GM19397 (cell line): ENCODE measurements around the gene SIPA1L2.

Source experiments
- ATAC-seq: cut with Tn5 transposase; IDR thresholded peaks from one replicate; pipeline ENCODE4 v1.9.1; 2021; ENCODE audit warnings: mild to moderate bottlenecking, moderate library complexity; ENCODE audit not compliant: unreplicated experiment

Gene SIPA1L2

DNA sequence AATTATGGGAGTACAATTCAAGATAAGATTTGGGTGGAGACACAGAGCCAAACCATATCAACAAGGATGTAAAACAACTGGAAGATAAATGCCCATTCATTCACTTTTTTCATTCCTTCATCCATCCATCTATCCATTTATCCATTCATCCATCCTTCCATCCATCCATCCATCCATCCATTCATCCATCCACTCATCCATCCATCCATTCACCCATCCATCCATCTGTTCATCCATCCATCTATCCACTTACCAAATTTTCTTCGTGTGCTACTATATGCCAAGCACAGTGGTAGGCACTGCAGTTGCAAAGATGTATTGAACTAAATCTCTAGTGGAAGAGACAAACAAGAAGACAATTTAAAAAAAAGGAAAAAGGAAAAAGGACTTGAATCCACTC, 14.3 kb upstream of the SIPA1L2 start:
- ATAC-seq, result no peak

DNA sequence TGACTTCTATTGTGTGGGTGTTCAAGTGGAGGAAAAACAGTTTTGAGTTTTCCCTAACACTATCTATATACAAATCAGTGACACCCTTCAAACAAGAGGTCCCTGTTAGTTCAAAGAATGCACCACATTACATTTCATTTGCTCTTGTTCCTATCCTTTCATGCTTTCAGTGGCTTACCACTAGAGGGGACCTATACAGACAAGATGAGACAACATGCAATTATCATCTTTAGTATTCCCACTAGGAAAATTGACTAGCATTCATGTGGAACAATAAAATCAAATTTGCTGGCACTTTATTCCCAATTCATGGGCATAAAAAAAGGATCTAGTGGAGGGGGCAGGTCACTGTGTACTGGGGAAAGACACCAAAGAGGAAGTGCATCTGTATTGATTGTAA, 13.3 kb upstream of the SIPA1L2 start:
- ATAC-seq, result no peak

DNA sequence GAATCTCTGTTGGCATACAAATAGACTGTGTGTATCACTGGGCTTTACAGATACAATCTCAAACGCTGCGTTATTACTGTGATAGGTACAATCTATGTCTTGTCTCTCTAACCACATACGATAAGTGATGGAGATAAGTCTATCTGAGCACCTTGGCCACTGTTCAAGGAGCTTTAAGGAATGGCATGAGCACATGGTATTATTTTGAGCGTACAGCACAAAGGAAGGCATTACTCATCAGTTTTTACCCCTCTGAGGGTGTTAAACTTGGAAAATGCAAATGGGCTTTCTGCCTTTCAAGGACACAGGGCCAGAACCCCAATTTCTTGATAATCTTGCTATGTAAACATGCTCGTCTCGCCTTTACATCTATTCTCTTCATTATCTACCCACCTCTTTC, 11.6 kb upstream of the SIPA1L2 start:
- no peak for ATAC-seq

DNA sequence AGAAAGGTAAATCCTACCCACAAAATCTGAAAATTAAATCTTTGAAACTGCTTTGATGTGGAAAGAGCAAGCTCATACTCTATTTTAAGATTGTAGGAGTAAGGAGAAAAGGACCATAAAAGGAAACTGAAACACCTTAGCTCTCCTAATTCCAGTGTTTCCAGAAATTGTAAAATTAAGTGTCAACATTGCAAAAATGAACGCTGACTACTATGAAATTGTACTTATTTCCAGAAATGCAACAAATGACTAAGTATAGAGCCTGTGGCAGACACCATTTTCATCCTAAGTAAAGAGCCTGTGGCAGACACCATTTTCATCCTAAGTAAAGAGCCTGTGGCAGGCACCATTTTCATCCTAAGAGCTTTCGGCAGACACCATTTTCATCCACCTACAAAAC, 6.9 kb upstream of the SIPA1L2 start:
- ATAC-seq, result no peak

DNA sequence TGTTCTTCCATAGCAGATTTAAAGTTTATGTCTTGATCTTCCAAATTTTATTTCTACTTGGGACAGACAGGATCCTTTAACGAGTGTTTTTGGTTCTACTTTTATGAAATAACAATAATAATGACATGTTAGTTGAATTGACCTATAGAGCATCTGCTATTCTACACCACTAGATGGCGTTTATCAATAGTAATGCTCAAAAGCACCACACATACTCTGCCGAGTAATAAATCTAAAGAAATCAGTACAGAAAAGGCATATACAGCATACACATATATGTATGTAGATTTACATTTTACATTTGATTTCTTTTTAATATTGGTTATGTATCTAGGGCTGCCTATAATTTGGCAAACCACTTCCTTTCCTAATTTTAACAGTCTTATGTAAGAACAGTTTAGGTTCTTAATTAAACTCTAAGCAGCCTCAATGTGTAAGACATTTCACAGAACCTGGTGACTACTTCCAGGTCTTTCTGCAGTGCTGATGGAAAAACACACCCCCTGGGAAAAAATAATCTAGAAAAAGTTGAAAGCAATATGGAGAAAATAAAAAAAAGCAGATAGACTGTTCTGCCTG, 5.9 kb upstream of the SIPA1L2 start:
- peak; percentile 57 for ATAC-seq

DNA sequence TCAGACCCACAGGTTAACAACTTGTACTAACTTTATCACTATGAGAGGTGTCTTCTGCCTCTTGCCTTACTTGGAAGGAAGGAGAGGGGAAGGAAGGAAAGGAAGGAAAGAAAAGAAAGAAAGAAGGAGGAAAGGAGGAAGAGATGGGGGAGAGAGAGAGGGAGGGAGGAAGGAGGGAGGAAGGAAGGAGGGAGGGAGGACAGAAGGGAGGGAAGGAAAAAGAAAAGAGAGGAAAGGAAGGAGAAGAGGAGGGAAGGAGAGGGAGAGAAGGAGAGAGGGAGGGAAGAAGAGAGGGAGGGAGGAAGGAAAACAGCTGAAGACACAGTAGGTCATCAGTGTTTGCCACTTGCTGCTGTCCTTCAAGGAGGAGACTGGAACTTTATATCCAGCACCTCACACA, 5.3 kb upstream of the SIPA1L2 start:
- ATAC-seq, result no peak

DNA sequence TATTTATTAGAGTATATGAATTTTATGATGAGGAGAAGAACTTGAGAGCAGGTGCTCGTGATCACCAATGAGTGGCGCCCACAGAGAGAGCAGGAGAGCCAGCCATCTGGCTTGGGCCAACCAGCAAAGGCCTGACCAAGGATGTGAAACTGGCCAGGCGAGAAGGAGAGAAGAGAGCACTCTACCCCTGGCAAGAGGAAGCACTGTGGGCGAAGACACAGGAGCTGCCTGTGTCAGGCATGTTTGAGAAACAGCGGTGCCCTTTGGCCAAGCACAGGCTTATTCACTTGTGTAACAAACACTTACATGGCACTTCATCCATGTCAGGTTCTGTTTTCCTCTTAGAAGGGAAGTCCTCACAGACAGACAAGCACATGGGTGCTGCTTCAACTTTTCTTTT, 4.2 kb upstream of the SIPA1L2 start:
- no peak for ATAC-seq

DNA sequence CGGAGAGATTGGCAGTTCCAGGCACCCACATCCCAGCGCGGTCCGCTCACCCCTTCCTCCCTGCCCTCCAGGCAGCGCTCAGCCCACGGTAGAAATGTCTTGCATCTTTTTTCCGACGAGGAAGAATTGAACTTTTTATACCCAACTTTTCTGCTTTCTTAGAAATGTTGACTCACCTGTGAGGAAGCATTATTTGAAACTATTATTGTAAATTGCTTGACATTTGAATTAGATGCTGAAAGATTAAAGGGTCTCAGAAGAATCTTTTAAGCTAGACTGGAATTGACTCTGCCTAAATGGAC, 912 bp upstream of the SIPA1L2 start:
- ATAC-seq, result no peak

DNA sequence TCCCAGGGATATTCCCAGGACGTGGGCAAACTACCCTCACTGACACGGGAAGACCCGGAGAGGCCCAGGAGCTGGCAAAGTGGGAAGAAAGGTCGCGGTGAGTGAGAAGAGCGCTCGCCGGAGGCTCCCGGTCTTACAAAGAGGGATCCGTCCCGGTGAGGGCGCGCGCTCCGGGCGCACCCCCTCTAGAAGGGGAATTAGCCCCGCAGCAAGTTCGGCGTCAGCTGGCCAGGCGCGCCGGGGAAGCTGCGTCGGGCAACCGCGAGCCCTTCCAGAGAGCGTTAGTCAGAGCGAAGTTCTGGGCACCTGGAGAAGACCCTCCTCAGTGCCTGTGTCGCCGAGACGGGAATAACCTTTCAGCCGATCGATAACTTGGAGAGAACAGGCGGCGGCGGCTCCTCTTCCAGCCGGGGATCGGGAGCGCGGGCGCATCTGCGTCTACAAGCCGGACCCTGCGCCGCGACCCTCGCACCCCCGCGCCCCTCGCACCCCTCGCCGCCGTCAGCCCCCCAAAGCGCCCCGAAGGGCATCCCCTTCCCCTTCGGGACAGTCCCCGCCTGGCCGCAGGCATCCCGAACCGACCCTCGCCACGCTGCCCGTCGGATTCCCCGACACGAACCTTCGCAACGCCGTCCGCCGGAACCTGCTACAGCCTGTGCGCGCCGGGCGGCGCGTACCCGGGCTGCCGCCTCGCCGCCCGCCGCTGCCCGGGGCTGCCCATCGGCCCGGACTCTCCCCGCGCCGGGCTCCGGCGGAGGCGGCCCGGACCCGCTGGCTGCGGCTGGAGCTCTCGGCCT, 485 bp downstream of the SIPA1L2 start:
- ATAC-seq, result peak; percentile 55

DNA sequence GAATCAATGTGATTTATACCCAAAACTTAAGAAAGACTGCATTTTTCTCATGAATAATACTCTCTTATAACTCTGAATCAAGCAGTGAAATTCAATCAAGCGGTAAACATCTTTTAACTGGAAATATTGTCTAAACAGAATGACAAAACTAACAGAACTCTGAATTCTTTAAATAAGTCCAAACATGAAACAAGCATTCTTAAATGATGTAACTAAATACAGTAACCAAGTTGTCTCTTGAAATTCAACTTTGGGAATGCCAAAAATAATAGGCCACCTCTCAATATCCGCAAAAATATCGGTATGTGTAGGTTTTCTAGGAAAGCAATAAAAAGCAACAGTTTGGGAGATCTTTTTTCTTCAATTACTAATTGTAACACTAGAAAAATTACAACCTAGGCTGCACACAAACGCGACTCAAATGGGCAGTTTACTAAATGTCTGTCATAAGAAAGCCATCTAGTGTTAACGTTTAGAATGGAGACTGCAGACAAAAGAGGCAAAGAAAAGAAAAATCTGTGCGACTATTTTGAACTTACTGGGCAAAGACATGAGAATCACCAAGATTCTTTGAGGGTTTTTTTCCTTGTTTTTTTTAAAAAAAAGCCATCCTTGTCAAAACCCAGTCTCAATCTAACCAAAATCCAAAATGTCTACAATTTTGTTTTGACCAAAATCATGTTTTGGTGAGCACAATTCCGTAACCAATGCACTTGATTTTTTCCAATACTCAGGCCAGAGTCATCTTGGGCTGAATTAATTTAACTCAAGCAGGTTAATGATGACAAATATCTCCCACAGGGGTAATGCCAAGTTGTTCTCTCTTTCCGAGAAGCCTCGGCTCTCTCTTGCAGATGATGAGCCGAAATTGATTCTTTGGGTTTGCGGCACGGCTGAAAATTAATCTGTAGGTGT, 1.3 kb downstream of the SIPA1L2 start:
- no peak for ATAC-seq

DNA sequence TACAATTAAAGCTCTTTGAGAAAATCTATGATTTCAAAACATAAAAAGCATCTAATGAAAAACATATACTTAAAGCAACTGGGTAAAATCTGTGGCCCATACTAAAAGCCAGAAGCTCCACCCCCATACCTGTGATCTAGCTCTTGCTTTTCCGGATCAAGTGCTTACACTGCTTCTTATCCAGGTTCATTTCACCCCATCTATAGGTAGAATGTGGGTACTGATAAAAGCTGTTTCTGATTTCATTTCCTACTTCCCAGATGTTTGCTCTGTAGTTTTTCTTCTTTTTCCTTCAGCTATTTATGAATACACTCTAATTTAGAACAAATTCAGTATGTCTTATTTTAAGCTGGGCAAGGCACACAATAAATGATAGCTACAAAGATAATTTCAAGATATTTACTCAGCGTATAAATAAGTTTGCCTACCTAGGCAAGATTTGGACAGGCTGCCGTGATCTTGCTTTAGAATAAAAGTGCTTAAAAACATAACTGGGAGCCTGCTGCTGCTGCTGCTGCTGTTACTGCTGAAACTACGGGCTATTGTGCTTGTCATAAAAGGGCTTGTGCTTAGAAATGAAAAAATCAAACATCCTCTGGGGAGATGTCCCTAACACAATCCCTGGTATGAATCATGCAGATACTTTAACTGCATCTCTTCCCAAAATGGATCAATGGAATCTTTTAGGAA, 2.1 kb downstream of the SIPA1L2 start:
- ATAC-seq, result no peak

DNA sequence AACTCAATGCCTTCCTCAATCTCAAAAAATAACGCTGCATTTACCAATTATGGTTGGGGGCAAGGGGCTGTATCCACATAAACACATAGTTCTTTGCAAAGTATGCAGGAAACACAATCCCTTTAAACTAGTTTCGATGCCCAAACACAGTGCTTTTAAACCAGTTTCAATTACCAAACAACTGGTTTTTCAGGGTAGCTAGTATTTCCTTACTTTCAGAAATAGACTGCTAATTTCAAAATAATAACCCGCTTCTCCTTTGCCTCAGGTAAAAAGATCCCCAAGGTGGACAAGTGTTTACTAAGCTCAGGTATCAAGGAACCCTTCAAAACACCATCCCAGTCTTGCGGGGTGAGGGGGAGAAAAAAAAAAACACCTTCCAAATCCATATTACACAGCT, 2.8 kb downstream of the SIPA1L2 start:
- no peak for ATAC-seq

DNA sequence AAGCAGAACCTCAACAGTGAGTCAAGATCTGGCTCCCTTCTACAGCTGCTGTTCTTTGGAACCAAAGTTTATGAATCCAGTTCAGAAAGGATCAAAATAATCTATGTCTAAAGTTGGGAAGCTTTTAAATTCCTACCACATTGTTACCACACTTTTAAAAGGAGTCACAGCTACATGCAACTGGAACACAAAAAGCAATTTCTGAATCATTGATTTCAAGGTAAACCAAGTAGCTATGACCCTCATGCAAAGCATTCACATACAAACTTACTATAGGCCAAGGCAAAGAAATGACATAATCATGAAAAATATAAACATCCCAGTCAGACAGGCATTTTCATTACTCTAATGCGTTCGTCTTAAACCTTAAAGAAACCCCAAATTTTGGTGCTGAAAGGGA, 3.5 kb downstream of the SIPA1L2 start:
- no peak for ATAC-seq

DNA sequence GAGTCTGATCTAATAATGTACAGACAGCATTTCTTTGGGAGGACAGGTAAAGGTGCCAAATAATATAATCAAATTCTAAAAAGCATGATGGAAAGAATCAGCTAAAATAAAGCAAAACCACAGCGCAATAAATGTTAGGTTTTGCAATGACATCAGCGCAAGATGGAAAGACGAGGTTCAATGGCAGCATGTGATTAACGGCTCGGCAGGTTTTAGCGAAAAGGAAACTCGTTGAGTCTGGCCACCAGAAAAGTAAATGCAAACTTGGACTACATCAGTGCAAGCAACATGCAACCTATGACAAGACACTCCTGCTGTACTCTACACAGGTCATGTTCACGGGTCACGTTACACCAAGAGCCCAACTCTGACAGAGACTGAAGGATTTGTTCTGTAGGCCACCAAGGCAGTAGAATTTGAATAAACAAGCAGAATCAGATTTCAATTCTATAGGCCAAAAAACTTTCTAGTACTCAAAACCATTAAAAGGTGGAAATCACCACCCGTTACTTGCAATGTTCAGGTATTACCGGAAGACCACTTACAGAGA, 4.5 kb downstream of the SIPA1L2 start:
- no peak for ATAC-seq

DNA sequence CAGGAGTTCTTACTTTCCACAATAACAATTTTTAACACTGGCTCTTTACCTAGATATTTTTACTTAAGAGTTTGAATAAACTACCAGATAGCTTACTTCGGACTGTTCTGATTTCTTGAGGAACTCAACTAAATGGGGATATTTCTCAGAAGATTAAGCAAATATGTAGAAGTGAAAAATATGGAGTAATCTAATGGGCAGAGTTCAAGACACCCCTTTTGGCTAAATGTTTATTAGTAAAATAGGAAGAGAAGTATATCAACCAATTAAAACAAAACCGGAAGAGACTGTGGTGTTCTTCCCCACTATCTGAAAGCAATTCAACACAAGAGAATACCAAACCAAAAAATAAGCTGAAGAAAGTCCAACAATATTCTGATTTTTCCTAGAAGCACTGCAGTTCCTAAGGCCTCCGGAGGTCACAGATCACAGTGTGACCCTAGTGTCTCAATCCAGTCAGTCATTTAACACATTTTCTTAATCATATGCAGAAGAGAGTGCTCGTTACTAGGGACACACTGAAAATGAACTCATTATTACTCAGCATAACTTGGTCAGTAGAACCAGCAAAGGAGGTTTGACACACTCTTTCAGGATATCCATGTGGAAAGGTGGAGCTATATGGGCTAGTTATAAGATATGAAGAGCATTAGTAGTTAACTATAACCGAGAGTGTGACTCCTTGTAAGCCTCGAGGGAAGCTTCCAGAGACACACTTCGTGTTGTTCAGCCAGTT, 5.2 kb downstream of the SIPA1L2 start:
- no peak for ATAC-seq

DNA sequence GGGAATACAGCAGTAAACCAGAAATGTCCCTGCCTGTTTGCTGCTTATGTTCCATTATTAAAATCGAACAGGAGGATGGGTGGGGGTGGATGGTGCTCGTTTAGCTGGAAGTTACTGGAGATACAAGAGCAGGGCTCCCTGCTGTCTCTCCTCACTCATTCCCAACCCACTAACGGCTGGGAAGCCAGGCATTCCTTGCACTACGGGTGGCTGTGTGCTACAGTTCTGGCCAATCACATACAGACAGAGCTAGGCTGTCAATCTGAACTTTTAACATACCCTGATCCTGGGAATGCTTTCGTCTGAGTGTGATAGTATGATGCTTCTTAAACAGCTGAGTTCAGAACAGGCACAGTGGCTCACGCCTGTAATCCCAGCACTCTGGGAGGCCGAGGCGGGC, 7.0 kb downstream of the SIPA1L2 start:
- no peak for ATAC-seq

DNA sequence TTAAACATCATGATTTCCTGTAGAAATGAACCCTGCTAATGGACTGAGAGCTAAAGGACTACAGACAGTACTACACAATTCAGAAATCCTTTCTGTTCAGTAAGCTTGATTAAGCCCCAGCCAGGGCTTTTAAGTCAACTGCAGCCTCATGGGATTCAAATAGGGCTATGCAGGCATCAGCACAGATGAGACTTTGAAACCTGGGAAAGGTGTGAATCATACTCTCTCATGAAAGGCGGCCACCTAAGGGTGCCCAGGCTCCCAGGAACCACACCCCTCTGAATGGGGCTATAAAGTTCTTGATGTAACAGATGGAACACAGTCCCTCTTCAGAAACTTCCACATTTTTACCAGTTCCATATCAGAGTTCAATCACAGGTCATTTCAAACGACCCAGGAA, 7.6 kb downstream of the SIPA1L2 start:
- no peak for ATAC-seq

DNA sequence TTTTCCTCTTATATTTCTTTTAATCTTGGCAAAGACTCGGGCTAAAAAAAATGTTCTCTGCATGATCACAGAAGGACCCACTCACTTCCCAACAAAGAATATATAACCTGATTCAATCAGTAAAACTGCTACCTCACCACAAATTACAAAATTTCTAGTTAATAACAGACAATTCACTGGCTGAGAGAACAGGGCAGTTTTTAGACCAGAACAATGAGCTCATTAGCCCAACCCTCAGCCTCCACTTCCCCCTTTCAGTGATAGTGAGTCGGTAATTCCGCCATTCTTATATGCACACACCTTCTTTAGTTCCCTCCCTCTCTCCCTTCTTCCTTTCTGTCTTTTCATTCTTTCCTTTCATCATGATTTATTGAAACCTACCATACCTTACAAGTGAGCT, 8.9 kb downstream of the SIPA1L2 start:
- no peak for ATAC-seq

DNA sequence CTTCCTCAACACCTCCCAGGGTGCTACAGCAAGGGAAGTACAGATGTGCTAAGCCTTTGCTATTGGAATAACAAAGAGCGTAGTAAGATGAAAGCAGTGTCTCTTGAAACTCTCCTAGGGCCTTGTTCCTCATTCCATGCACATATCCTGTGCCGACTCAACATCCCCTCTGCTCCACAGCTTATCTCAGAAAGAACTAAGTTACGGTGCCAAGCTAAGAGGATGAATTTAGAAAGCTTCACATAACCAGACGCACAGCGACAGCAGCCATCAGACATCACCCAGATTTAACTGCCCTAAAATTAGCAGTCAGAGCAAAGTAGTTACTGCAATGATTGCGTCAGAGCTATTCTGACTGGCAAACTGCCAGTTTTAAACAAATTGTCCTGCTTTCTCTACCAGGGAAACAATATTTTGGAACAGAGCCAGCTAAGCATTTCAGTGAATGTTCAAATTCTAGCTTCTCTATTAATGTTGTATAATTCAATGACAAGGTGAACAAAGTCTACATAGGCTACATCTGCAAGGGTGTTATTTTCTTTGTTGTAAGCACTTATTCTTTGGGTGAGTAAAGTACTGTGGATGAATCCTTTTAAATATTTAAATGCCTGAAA, 9.5 kb downstream of the SIPA1L2 start:
- no peak for ATAC-seq

DNA sequence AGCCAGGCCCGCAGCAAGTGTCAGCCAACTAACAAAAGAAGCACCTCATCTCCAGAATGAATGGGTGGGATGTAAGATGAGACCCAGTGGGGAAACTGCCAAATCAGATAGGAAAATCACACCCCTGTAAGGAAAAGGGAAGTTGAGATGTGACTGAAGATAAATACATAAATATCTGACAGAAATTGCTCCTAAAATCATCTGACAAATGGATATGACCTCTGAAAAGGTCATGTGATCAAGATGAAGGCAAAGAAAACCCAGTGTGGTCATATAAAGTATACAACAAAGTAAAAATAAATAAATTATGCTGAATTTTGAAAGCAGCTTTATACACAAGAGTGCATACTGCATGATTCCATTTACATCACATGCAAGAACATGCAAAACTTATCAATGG, 12.7 kb downstream of the SIPA1L2 start:
- ATAC-seq, result no peak
